Mesenteric fat pad (tissue), 1 donor: Measurements from ENCODE around the gene TFB1M. TPM values are rescaled to one million over a fixed set of nuclear protein-coding genes. Genes with fewer than 3 reads are reported as not detected.
"Not testable (repeated sequence)": the region's sequence is repeated elsewhere in the genome, so short reads cannot be mapped to it uniquely, and the experiment has no call there.

Experiments
- DNase-seq: peaks from one replicate; pipeline ENCODE4 v3.0.0-alpha.2; 2020; ENCODE audit warnings: low spot score
- long read RNA-seq: library from polyadenylated mRNA; unstranded; transcript quantifications from one replicate; pipeline ENCODE4 v2.0.0, GENCODE V29; 2020
- total RNA-seq: library from RNA; stranded (reverse); fragmentation: NEBNext Ultra II Directional; extraction: Animal tissue kit (Norgen Biotek cat#: 25700); gene quantifications from one replicate; pipeline ENCODE4 v1.2.1, GENCODE V29; 2021
- donor health status: DM: yes; HTN: yes; CAD: no.

The TFB1M gene
- total RNA-seq, result 12.5 TPM
- long read RNA-seq, transcript TFB1M-201 (7 exons, 1,424 nt), result major isoform, 15 of 40 reads
- long read RNA-seq, partial matches to known transcripts, result 20 of 40 reads
- long read RNA-seq, other reads (novel, unspliced or antisense), result 5 of 40 reads

GRCh38 chr6:155314092-155314772, at the start of gene TFB1M:
TFB1M (minus strand) TSS chr6:155314484; CDS start chr6:155314428, 56 bp downstream.
- peak; percentile 99 for DNase-seq

GRCh38 chr6:155364021-155364420, 49.7 kb upstream of the TFB1M start:
- not testable (repeated sequence) for DNase-seq

GRCh38 chr6:155362968-155363632, 48.8 kb upstream of the TFB1M start:
- DNase-seq, result not testable (repeated sequence)

- no peak for DNase-seq
Observed at GRCh38 chr6:155354167-155354566, 39.9 kb upstream of the TFB1M start.

GRCh38 chr6:155352811-155353210, 38.5 kb upstream of the TFB1M start:
- no peak for DNase-seq

GRCh38 chr6:155352130-155352420, 37.8 kb upstream of the TFB1M start:
- DNase-seq, result no peak

GRCh38 chr6:155351273-155352129, 37.2 kb upstream of the TFB1M start:
- DNase-seq, result no peak

- DNase-seq, result no peak
Observed at GRCh38 chr6:155349956-155350355, 35.7 kb upstream of the TFB1M start.

- no peak for DNase-seq
Observed at GRCh38 chr6:155349129-155349528, 34.8 kb upstream of the TFB1M start.

- no peak for DNase-seq
Observed at GRCh38 chr6:155347800-155348199, 33.5 kb upstream of the TFB1M start.

GRCh38 chr6:155346957-155347356, 32.7 kb upstream of the TFB1M start:
- DNase-seq, result no peak

GRCh38 chr6:155344341-155345006, 30.2 kb upstream of the TFB1M start:
- no peak for DNase-seq

- DNase-seq, result no peak
Observed at GRCh38 chr6:155341130-155341828, 27.0 kb upstream of the TFB1M start.

GRCh38 chr6:155340464-155341129, 26.3 kb upstream of the TFB1M start:
- DNase-seq, result no peak

GRCh38 chr6:155339929-155340328, 25.6 kb upstream of the TFB1M start:
- not testable (repeated sequence) for DNase-seq

- DNase-seq, result not testable (repeated sequence)
Observed at GRCh38 chr6:155338237-155338636, 24.0 kb upstream of the TFB1M start.

- DNase-seq, result no peak
Observed at GRCh38 chr6:155335265-155335664, 21.0 kb upstream of the TFB1M start.

- DNase-seq, result not testable (repeated sequence)
Observed at GRCh38 chr6:155334073-155334472, 19.8 kb upstream of the TFB1M start.

GRCh38 chr6:155333414-155333813, 19.1 kb upstream of the TFB1M start:
- DNase-seq, result no peak

- no peak for DNase-seq
Observed at GRCh38 chr6:155330922-155331321, 16.6 kb upstream of the TFB1M start.
